ENCODE measurements around the gene RNF212B.
"Not testable (repeated sequence)": the region's sequence is repeated elsewhere in the genome, so short reads cannot be mapped to it uniquely, and the experiment has no call there.

Gene RNF212B

DNA sequence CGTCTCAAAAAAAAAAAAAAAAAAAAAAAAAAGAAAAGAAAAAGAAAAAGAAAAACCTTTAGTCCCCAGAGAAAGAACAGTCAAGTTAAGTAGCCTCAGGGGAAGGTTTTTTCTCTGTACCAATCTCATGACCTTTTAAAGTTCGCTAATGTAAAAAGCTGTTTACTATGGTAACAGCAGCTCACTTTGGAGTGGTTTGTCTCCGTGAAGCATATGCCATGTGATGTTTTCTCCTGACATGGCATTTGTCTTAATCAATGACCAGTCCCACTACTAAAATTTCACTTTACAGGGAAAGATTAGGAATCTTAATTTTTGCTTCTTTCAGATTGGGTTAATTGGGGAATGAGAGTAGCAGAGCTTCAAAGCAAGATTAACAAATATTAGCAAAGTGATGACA lies 4.3 kb downstream of the RNF212B start:
- H3K4me3 ChIP-seq = no peak overlapping the region
- 0 out of 22 replicates have a peak, but pooled peaks cover 0 to 3% (median 0%) of the 10 kb centered on the region in 11 experiments for H3K9me3 ChIP-seq (replicated peaks in 1 of 11)
- no peaks in the 10 kb centered on the region for H4K20me1 ChIP-seq
- no peak overlapping the region for H3K9ac ChIP-seq
- no peak overlapping the region for H3K27ac ChIP-seq
- no peaks in the 10 kb centered on the region; a peak in 1 of 22 replicates for H3K27me3 ChIP-seq
- TF ChIP-seq Cebpa-rat (IDR thresholded peaks at IDR 0.05) = no peak
- H3K4me1 ChIP-seq = peaks cover 0 to 18% (median 9%) of the 10 kb centered on the region in 10 experiments; a peak in 11 of 20 replicates
- H3K4me2 ChIP-seq = no peak overlapping the region
- no peaks in the 10 kb centered on the region for H3K36me3 ChIP-seq

DNA sequence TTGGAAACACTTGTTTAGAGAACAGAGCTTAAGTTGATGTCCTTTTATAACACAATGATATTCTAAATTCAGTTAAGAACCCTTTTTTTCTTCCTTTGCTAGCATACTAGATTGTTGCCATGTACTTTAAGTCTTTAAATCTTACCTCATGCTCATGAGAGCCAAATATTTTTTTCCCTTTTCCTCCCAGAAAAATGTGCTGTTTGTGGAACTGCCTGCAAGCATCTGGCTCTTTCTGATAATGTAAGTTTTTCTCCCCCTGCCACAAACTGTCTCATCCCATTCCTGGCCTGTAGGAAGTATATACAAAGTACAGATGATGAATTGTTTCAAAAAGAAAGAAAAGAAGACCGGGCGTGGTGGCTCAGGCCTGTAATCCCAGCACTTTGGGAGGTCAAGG lies 5.3 kb downstream of the RNF212B start:
- Histone ChIP-seq H4K20me1 (no peaks in the 10 kb centered on the region), H3K4me1 (peaks cover 0 to 8% (median 3%) of the 10 kb centered on the region in 10 experiments; a peak in 9 of 20 replicates), H3K27ac (no peak overlapping the region), H3K4me2 (no peak overlapping the region), H3K36me3 (no peaks in the 10 kb centered on the region), H3K9me3 (replicated peaks in 1 of 11) (no peaks in the 10 kb centered on the region), H3K4me3 (no peak overlapping the region), H3K27me3 (no peaks in the 10 kb centered on the region), H3K9ac (no peak overlapping the region)
- no peak for TF ChIP-seq Cebpa-rat (IDR thresholded peaks at IDR 0.05)

DNA sequence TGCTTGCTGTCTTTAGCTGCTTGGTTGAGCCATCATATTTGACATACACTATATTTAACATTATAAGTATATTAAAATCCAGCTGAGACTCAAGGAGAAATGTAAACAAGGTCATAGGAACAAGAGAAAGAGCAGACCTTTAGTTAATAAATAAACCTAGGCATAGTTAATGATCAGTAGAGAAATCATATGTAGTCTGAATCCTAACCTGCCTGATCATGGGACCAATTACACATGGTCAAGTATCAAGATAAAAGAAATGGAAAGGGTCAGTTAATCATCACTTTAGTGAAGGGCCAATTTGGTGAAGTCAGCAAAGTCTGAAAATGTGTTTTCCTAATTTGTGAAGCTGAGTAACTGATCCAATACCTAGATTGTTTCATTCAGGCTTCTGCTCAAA lies 7.5 kb downstream of the RNF212B start:
- no peak for TF ChIP-seq Cebpa-rat (IDR thresholded peaks at IDR 0.05)
- H3K9me3 ChIP-seq (replicated peaks in 1 of 11) = no peaks in the 10 kb centered on the region
- no peak overlapping the region for H3K4me2 ChIP-seq
- H3K27ac ChIP-seq = no peak overlapping the region
- no peak overlapping the region for H3K9ac ChIP-seq
- H3K4me1 ChIP-seq = no peaks in the 10 kb centered on the region
- H4K20me1 ChIP-seq = no peaks in the 10 kb centered on the region
- no peak overlapping the region for H3K4me3 ChIP-seq
- H3K36me3 ChIP-seq = no peaks in the 10 kb centered on the region
- no peaks in the 10 kb centered on the region for H3K27me3 ChIP-seq

DNA sequence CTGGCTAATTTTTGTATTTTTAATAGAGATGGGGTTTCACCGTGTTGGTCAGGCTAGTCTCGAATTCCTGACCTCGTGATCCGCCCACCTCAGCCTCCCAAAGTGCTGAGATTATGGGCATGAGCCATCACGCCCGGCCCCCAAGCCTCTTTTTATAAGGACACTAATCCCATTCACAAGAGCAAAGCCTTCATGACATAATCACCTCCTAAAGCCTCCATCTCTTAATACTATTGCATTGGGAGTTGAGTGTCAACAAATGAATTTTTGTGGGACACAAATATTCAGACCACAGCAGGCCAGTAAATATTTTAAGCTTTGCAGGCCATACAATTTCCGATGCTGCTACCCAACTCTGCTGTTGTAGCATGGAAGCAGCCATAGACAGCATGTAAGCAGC lies 10.9 kb downstream of the RNF212B start:
- Histone ChIP-seq H3K4me1 (peaks cover 0 to 16% (median 0%) of the 10 kb centered on the region in 10 experiments; a peak in 7 of 20 replicates), H3K9ac (no peak overlapping the region), H4K20me1 (no peaks in the 10 kb centered on the region), H3K9me3 (replicated peaks in 1 of 11) (no peaks in the 10 kb centered on the region), H3K4me3 (no peak overlapping the region), H3K27me3 (no peaks in the 10 kb centered on the region), H3K4me2 (no peak overlapping the region), H3K36me3 (no peaks in the 10 kb centered on the region), H3K27ac (no peak overlapping the region)
- no peak for TF ChIP-seq Cebpa-rat (IDR thresholded peaks at IDR 0.05)

DNA sequence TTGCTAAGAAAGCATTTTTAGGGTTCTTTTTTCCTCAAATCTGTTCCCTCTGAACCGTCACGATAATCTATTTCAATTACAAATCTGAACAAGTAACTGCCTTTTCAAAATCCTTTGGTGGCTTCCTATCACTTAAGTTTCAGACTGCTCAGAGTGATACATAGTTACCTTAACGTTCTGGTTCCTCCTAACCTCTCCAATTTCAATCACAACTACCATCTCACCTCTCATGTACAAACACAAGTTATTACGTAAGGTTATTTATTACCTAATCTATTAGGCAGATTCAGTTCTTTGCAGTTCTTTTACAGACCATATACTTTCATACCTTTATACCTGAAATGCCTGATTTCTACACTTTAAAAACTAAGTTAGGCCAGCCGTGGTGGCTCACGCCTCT lies 12.1 kb downstream of the RNF212B start:
- Histone ChIP-seq H3K9ac (no peak overlapping the region), H3K4me2 (no peak overlapping the region), H3K27me3 (no peaks in the 10 kb centered on the region), H3K36me3 (no peaks in the 10 kb centered on the region), H3K4me3 (no peak overlapping the region), H4K20me1 (no peaks in the 10 kb centered on the region), H3K9me3 (replicated peaks in 1 of 11) (no peaks in the 10 kb centered on the region), H3K4me1 (peaks cover 0 to 16% (median 0%) of the 10 kb centered on the region in 10 experiments; a peak in 7 of 20 replicates), H3K27ac (no peak overlapping the region)
- no peak for TF ChIP-seq Cebpa-rat (IDR thresholded peaks at IDR 0.05)

DNA sequence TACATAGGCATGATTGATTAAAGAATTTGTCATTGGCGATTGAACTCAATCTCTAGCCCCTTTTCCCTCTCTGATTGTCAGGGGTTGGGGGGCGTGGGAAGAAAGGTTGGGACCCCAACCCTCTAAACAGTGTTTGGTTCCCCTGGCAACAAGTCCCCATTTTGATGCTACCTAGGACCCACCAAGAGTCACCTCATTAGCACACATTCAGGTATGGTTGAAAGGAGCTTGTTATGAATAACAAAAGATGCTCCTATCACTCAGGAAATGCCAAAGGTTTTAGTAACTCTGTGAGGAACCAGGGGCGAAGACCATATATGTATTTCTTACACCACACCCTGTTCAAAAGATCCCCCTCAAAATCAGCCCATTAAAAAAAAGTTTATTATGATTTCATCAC lies 14.3 kb downstream of the RNF212B start:
- Histone ChIP-seq H3K4me1 (peaks cover 0 to 16% (median 0%) of the 10 kb centered on the region in 10 experiments; a peak in 7 of 20 replicates), H3K36me3 (no peaks in the 10 kb centered on the region), H3K9ac (no peak overlapping the region), H3K4me3 (no peak overlapping the region), H3K27me3 (no peaks in the 10 kb centered on the region), H3K9me3 (replicated peaks in 1 of 11) (no peaks in the 10 kb centered on the region), H3K27ac (peak overlapping the region in 1 of 11 experiments; percentile 37; a peak in 1 of 22 replicates), H4K20me1 (no peaks in the 10 kb centered on the region), H3K4me2 (peak overlapping the region in 1 of 11 experiments; percentile 41; a peak in 1 of 22 replicates)
- TF ChIP-seq Cebpa-rat (IDR thresholded peaks at IDR 0.05) = no peak

DNA sequence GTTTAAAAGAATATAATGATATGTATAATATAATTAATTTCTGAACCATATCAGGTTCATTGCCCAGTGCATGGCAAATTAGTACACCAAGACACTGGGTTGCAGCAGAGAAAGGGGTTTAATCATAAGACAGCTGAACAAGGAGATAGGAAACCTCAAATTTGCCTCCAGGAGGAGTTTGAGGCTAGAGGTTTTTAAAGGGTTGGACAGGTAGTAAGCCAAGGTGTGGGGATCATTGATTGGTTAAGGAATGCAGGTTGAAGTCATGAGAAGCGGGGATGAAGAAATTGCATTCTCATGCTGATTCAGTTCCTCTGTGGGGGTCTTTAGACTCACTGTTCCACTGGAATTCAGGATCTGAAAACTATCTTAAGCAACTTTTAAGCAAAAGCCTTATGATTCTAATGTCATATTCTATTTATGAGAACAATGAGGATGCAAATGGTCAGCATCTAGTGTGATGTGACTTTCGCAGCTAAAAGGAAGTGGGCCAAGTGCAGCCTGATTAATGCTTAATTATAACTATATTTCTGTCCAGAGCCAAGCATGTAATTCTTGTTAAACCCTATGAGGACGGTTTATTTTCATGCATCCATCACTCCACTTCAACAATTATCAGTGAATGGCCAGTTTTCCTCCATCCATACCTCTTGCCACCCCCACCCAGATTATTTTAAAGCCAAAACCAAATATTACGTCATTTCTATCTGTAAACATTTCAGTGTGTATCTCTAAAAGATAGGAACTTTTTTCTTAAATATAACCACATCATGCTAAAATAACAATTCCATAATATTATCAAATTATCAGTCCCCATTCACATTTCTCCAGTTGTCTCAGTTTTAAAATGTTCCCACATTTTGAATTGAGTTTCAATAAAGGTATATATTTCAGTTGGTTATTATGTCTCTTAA lies 14.9 kb downstream of the RNF212B start:
- Histone ChIP-seq H3K4me3 (no peak overlapping the region), H3K4me2 (peak overlapping the region in 5 of 11 experiments; percentile 2 to 41 (median 19); a peak in 7 of 22 replicates), H3K9me3 (replicated peaks in 1 of 11) (no peaks in the 10 kb centered on the region), H3K27me3 (no peaks in the 10 kb centered on the region), H3K36me3 (no peaks in the 10 kb centered on the region), H3K4me1 (peaks cover 0 to 19% (median 0%) of the 10 kb centered on the region in 10 experiments; a peak in 7 of 20 replicates), H3K27ac (peak overlapping the region in 2 of 11 experiments; percentile 35 to 37; a peak in 2 of 22 replicates), H4K20me1 (no peaks in the 10 kb centered on the region), H3K9ac (no peak overlapping the region)
- TF ChIP-seq Cebpa-rat (IDR thresholded peaks at IDR 0.05) = no peak

DNA sequence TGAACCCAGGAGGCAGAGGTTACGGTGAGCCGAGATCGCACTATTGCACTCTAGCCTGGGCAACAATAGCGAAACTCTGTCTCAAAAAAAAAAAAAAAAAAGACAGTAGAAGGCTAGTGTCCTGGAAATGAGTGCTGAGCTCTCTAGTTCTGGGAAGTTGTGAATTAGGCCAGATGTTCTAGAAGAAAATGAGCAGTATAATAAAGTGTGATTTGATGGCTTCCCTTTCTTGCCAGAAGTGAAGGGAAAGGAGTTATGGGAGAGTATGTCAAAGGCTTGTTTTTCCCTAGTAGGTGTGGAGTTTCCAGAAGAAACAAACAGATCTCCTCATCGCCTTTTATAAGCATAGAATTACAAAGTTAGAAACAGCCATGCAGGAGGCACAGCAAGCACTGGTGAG lies 20.5 kb downstream of the RNF212B start:
- Histone ChIP-seq H3K9me3 (replicated peaks in 1 of 11) (no peaks in the 10 kb centered on the region), H3K9ac (no peak overlapping the region), H3K4me3 (no peak overlapping the region), H4K20me1 (no peaks in the 10 kb centered on the region), H3K4me2 (peak overlapping the region in 1 of 11 experiments; percentile 52; a peak in 1 of 22 replicates), H3K36me3 (no peaks in the 10 kb centered on the region), H3K27me3 (no peaks in the 10 kb centered on the region), H3K27ac (no peak overlapping the region), H3K4me1 (peaks cover 0 to 41% (median 0%) of the 10 kb centered on the region in 10 experiments; a peak in 6 of 20 replicates)
- no peak for TF ChIP-seq Cebpa-rat (IDR thresholded peaks at IDR 0.05)

DNA sequence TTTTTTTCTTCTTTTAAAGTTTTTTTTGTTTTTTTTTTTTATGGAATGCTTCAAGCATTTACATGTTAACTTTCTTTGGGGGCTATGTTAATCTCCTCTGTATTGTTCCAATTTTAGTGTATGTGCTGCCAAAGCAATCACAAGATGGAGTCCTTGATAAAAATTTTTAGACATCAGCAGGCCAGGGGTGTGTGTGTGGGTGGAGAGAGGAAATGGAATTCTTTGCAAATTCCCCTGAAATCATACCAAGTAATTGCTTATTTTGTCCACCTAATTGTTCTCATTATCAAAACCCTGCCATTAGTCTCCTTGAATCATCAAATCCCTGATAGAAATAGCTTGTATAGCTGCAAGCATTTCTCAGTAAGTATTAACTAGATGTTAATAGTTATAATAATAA lies 21.7 kb downstream of the RNF212B start:
- H3K4me3 ChIP-seq = no peak overlapping the region

DNA sequence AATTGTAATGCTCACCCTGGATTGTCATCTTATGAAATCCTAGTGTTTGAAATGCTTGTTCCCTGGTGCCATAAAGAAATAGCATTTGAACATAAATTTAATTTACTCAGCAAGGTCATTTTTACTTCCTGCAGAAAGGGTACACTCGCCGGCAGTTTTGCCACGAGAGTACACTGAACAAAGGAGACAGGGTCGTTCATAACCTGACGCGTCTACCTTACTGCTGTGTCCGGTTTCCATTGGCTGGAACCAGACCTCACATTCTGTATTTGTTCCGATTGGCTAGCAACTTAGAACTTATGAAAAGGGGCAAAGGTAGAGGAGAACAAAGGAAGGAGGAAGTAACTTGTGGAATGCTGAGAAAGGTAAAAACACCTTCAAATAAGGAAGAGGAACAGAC lies 23.1 kb downstream of the RNF212B start:
- not testable (repeated sequence) for H3K4me2 ChIP-seq; H4K20me1 ChIP-seq; H3K27ac ChIP-seq; H3K4me3 ChIP-seq; H3K9ac ChIP-seq; H3K36me3 ChIP-seq; H3K27me3 ChIP-seq; H3K9me3 ChIP-seq (replicated peaks in 1 of 11)
- H3K4me1 ChIP-seq = peaks cover 0 to 38% (median 0%) of the 10 kb centered on the region in 10 experiments; a peak in 6 of 20 replicates

More for the DNA sequence above, 21.7 kb downstream of the RNF212B start:
- Histone ChIP-seq H3K4me1 (peaks cover 0 to 38% (median 0%) of the 10 kb centered on the region in 10 experiments; a peak in 6 of 20 replicates), H3K27ac (no peak overlapping the region), H3K9ac (no peak overlapping the region), H4K20me1 (no peaks in the 10 kb centered on the region), H3K27me3 (no peaks in the 10 kb centered on the region), H3K9me3 (replicated peaks in 1 of 11) (no peaks in the 10 kb centered on the region), H3K36me3 (no peaks in the 10 kb centered on the region), H3K4me2 (peak overlapping the region in 3 of 11 experiments; percentile 30 to 65 (median 52); a peak in 5 of 22 replicates)
- no peak for TF ChIP-seq Cebpa-rat (IDR thresholded peaks at IDR 0.05)

All from BLaER1 treated with 17β-estradiol and CSF1 and Interleukin-3, amounts not matched to agents 10 nM and 100 nM (cell line).